HepG2 (cell line): ENCODE results near the gene ANKRD40. TPM values are rescaled to one million over a fixed set of nuclear protein-coding genes. Genes with fewer than 3 reads are reported as not detected.

Experiments
- ASH2L ChIP-seq: fragments of 300-600, 200-600 bp; sonication (generic); IDR thresholded peaks from 2 replicates; pipeline ENCODE4 v1.7.0; 2017; ENCODE audit warnings: low read depth, mild to moderate bottlenecking, moderate library complexity, mixed read lengths, low read length; ENCODE audit not compliant: insufficient read length
- CBX5 ChIP-seq: sonication (generic); formaldehyde crosslinking; IDR thresholded peaks from 2 replicates; pipeline ENCODE4 v1.4.0; 2020; ENCODE audit warnings: missing genetic modification reagents, borderline replicate concordance
- DNMT3B ChIP-seq: conservative IDR thresholded peaks from 2 replicates; pipeline ENCODE4 v1.6.1; 2016; ENCODE audit warnings: missing biosample characterization, control low read depth
- ERF ChIP-seq: IDR thresholded peaks from 2 replicates; pipeline ENCODE4 v1.6.1; 2018; ENCODE audit warnings: missing biosample characterization, missing genetic modification reagents
- MAFF ChIP-seq: IDR thresholded peaks from 2 replicates; pipeline ENCODE4 v1.6.1; 2011; ENCODE audit warnings: low read depth, low read length, improper control_type of control experiment
- MEIS2 ChIP-seq: sonication (generic); formaldehyde crosslinking; IDR thresholded peaks from 2 replicates; pipeline ENCODE4 v1.9.0; 2021; ENCODE audit warnings: mild to moderate bottlenecking, missing genetic modification reagents
- MTF1 ChIP-seq: sonication (generic); formaldehyde crosslinking; IDR thresholded peaks from 2 replicates; pipeline ENCODE4 v1.5.0; 2020; ENCODE audit warnings: missing genetic modification reagents
- NONO ChIP-seq, 2 experiments: fragments of 450-650 bp in 1 of 2; sonication (generic) in 1 of 2; formaldehyde crosslinking in 1 of 2; IDR thresholded peaks in 1 of 2; conservative IDR thresholded peaks in 1 of 2; 2 replicates each; pipeline versions ENCODE4 v1.6.1 to v1.8.0; 2017 to 2022; ENCODE audit warnings: mild to moderate bottlenecking in 1 of 2, missing genetic modification reagents in 1 of 2, moderate library complexity in 1 of 2
- RFX5 ChIP-seq: IDR thresholded peaks from 2 replicates; pipeline ENCODE4 v1.6.1; 2011; ENCODE audit warnings: low read depth, low read length, improper control_type of control experiment
- SMC3 ChIP-seq: IDR thresholded peaks from 2 replicates; pipeline ENCODE4 v1.6.1; 2011; ENCODE audit warnings: low read length, improper control_type of control experiment
- SOX5 ChIP-seq: IDR thresholded peaks from 2 replicates; pipeline ENCODE4 v1.6.1; 2016; ENCODE audit warnings: borderline replicate concordance
- WIZ ChIP-seq: sonication (generic); formaldehyde crosslinking; IDR thresholded peaks from 2 replicates; pipeline ENCODE4 v1.5.1; 2020; ENCODE audit warnings: mild to moderate bottlenecking, missing genetic modification reagents
- ZNF367 ChIP-seq: sonication (generic); formaldehyde crosslinking; IDR thresholded peaks from 2 replicates; pipeline ENCODE4 v1.4.0; 2020; ENCODE audit warnings: missing genetic modification reagents, borderline replicate concordance
- ZNF572 ChIP-seq: sonication (generic); formaldehyde crosslinking; IDR thresholded peaks from 2 replicates; pipeline ENCODE4 v1.5.1; 2020; ENCODE audit warnings: mild to moderate bottlenecking, missing genetic modification reagents
- ZNF629 ChIP-seq: sonication (generic); formaldehyde crosslinking; conservative IDR thresholded peaks from 2 replicates; pipeline ENCODE4 v1.5.0; 2020; ENCODE audit warnings: missing genetic modification reagents
- ZNF672 ChIP-seq: sonication (generic); formaldehyde crosslinking; IDR thresholded peaks from 2 replicates; pipeline ENCODE4 v1.8.1; 2022; ENCODE audit warnings: missing genetic modification reagents
- polyA plus RNA-seq, 8 experiments: library from polyadenylated mRNA; depleted of rRNA in 3 of 8; stranded (reverse) in 7 of 8; unstranded in 1 of 8; fragments of >200 nt; fragmentation: Illumina TruSeq in 4 of 8; extraction: Trizol in 4 of 8; gene quantifications; 2 replicates each; pipeline versions ENCODE4 v1.2.1 to v1.2.3, GENCODE V29; 2011 to 2016; ENCODE audit warnings: low read depth in 4 of 8, missing spikeins in 1 of 8, mixed read lengths in 1 of 8; ENCODE audit not compliant: insufficient read depth in 1 of 8
- total RNA-seq, 5 experiments: library from RNA; depleted of rRNA; stranded (reverse); fragments of >200 nt; fragmentation: Illumina TruSeq; extraction: Trizol; gene quantifications; 2 replicates each; pipeline ENCODE4 v1.2.3, GENCODE V29; 2016; ENCODE audit warnings: low read depth in 1 of 5
- TF ChIP-seq, protein P1 (sequence below): IDR thresholded peaks from 2 replicates; pipeline ENCODE4 v1.6.1; 2016; ENCODE audit warnings: missing compliant biosample characterization, missing genetic modification reagents, borderline replicate concordance
- TF ChIP-seq, protein P2 (sequence below): sonication (generic); formaldehyde crosslinking; IDR thresholded peaks from 2 replicates; pipeline ENCODE4 v1.4.0; 2020; ENCODE audit warnings: missing genetic modification reagents
- TF ChIP-seq, protein P3 (sequence below): sonication (generic); formaldehyde crosslinking; IDR thresholded peaks from 2 replicates; pipeline ENCODE4 v1.4.0; 2020; ENCODE audit warnings: missing genetic modification reagents, borderline replicate concordance
- TF ChIP-seq, protein P4 (sequence below): sonication (generic); formaldehyde crosslinking; conservative IDR thresholded peaks from 2 replicates; pipeline ENCODE4 v1.4.0; 2020; ENCODE audit warnings: missing genetic modification reagents
- TF ChIP-seq, protein P5 (sequence below): sonication (generic); formaldehyde crosslinking; IDR thresholded peaks from 2 replicates; pipeline ENCODE4 v1.8.1; 2023; ENCODE audit warnings: mild to moderate bottlenecking, inconsistent platforms, moderate library complexity, missing genetic modification reagents, borderline replicate concordance

The ANKRD40 gene
- total and polyA plus RNA-seq, 2 of the 13 experiments (the other 11 are each of a cell fraction or from before 2014, with no cell fraction given), result 35.0 to 46.4 TPM

DNA sequence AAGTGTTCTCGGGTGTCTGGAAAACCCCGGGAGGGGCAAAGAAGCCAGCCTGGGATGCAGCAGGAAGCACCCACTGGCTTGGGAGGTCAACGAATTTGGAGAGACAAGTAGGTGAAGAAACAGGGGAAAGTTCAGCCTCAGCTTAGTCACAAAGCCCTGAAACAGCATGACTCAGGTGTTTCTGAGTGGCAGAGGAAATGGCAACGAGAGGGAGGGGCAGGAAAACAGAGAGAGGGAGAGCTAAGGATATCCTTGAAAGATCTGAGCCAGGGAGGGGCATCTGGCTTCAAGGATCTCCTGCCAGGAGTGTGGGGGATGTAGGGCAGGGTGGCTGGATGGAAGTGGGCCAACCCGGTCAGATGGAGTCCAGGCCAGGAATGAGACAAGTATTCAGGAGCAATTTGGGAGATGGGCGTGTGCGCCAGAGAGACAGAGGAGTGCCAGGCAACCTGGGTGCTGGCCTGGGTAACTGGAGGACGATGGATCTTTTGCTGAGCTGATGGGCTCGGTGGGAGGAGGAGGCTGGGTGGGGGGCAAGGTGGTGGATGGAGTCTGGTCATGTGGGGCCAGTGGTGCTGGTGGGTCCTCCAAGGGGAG, 45.8 kb downstream of the ANKRD40 start (continued):
- TF ChIP-seq, protein P1, sequence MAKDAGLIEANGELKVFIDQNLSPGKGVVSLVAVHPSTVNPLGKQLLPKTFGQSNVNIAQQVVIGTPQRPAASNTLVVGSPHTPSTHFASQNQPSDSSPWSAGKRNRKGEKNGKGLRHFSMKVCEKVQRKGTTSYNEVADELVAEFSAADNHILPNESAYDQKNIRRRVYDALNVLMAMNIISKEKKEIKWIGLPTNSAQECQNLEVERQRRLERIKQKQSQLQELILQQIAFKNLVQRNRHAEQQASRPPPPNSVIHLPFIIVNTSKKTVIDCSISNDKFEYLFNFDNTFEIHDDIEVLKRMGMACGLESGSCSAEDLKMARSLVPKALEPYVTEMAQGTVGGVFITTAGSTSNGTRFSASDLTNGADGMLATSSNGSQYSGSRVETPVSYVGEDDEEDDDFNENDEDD (CRISPR knock-in tag), result peak; percentile 29; the same call in 1 of the 2 replicates
- TF ChIP-seq WIZ (CRISPR knock-in tag) (no peak), NONO (IDR thresholded peaks at IDR 0.05) (no peak), NONO (CRISPR knock-in tag; conservative IDR thresholded peaks at IDR 0.05) (no peak), ZNF572 (CRISPR knock-in tag) (no peak), MEIS2 (CRISPR knock-in tag) (no peak), SOX5 (peak; percentile 64; the same call in 1 of the 2 replicates), MTF1 (no peak), CBX5 (CRISPR knock-in tag) (peak; percentile 77; the same call in 1 of the 2 replicates), DNMT3B (CRISPR knock-in tag) (no peak), ZNF367 (no peak), MAFF (peak; percentile 96), ERF (CRISPR knock-in tag) (peak; percentile 80), ASH2L (no peak), SMC3 (no peak), RFX5 (peak; percentile 78), ZNF672 (CRISPR knock-in tag) (no peak), ZNF629 (CRISPR knock-in tag) (no peak)
- TF ChIP-seq, protein P2, sequence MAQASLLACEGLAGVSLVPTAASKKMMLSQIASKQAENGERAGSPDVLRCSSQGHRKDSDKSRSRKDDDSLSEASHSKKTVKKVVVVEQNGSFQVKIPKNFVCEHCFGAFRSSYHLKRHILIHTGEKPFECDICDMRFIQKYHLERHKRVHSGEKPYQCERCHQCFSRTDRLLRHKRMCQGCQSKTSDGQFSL (CRISPR knock-in tag), result no peak
- TF ChIP-seq, protein P3, sequence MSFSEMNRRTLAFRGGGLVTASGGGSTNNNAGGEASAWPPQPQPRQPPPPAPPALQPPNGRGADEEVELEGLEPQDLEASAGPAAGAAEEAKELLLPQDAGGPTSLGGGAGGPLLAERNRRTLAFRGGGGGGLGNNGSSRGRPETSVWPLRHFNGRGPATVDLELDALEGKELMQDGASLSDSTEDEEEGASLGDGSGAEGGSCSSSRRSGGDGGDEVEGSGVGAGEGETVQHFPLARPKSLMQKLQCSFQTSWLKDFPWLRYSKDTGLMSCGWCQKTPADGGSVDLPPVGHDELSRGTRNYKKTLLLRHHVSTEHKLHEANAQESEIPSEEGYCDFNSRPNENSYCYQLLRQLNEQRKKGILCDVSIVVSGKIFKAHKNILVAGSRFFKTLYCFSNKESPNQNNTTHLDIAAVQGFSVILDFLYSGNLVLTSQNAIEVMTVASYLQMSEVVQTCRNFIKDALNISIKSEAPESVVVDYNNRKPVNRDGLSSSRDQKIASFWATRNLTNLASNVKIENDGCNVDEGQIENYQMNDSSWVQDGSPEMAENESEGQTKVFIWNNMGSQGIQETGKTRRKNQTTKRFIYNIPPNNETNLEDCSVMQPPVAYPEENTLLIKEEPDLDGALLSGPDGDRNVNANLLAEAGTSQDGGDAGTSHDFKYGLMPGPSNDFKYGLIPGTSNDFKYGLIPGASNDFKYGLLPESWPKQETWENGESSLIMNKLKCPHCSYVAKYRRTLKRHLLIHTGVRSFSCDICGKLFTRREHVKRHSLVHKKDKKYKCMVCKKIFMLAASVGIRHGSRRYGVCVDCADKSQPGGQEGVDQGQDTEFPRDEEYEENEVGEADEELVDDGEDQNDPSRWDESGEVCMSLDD (CRISPR knock-in tag), result no peak
- TF ChIP-seq, protein P4, sequence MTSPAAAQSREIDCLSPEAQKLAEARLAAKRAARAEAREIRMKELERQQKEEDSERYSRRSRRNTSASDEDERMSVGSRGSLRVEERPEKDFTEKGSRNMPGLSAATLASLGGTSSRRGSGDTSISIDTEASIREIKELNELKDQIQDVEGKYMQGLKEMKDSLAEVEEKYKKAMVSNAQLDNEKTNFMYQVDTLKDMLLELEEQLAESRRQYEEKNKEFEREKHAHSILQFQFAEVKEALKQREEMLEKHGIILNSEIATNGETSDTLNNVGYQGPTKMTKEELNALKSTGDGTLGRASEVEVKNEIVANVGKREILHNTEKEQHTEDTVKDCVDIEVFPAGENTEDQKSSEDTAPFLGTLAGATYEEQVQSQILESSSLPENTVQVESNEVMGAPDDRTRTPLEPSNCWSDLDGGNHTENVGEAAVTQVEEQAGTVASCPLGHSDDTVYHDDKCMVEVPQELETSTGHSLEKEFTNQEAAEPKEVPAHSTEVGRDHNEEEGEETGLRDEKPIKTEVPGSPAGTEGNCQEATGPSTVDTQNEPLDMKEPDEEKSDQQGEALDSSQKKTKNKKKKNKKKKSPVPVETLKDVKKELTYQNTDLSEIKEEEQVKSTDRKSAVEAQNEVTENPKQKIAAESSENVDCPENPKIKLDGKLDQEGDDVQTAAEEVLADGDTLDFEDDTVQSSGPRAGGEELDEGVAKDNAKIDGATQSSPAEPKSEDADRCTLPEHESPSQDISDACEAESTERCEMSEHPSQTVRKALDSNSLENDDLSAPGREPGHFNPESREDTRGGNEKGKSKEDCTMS (CRISPR knock-in tag), result no peak
- TF ChIP-seq, protein P5, sequence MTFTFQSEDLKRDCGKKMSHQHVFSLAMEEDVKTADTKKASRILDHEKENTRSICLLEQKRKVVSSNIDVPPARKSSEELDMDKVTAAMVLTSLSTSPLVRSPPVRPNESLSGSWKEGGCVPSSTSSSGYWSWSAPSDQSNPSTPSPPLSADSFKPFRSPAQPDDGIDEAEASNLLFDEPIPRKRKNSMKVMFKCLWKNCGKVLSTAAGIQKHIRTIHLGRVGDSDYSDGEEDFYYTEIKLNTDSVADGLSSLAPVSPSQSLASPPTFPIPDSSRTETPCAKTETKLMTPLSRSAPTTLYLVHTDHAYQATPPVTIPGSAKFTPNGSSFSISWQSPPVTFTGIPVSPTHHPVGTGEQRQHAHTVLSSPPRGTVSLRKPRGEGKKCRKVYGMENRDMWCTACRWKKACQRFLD, result no peak
